Ishikawa (cell line): ENCODE measurements around the gene ZNF609.

Experiments
- CEBPB ChIP-seq: IDR thresholded peaks from 2 replicates; pipeline ENCODE4 v1.6.1; 2012
- CREB1 ChIP-seq: IDR thresholded peaks from 2 replicates; pipeline ENCODE4 v1.6.1; 2012; ENCODE audit warnings: low read depth
- EGR1 ChIP-seq: IDR thresholded peaks from 2 replicates; pipeline ENCODE4 v1.6.1; 2012
- EP300 ChIP-seq: IDR thresholded peaks from 2 replicates; pipeline ENCODE4 v1.6.1; 2012; ENCODE audit warnings: borderline replicate concordance
- FOXM1 ChIP-seq: IDR thresholded peaks from 2 replicates; pipeline ENCODE4 v1.6.1; 2012; ENCODE audit warnings: low read depth, borderline replicate concordance
- MAX ChIP-seq: IDR thresholded peaks from 2 replicates; pipeline ENCODE4 v1.6.1; 2012
- NFIC ChIP-seq: IDR thresholded peaks from 2 replicates; pipeline ENCODE4 v1.6.1; 2012
- RAD21 ChIP-seq: IDR thresholded peaks from 2 replicates; pipeline ENCODE4 v1.6.1; 2012; ENCODE audit warnings: low read depth
- TAF1 ChIP-seq: IDR thresholded peaks from 2 replicates; pipeline ENCODE4 v1.6.1; 2012; ENCODE audit warnings: low read depth, mild to moderate bottlenecking
- TCF12 ChIP-seq: IDR thresholded peaks from 2 replicates; pipeline ENCODE4 v1.6.1; 2012; ENCODE audit warnings: low read depth
- TEAD4 ChIP-seq: IDR thresholded peaks from 2 replicates; pipeline ENCODE4 v1.6.1; 2012
- YY1 ChIP-seq: IDR thresholded peaks from 2 replicates; pipeline ENCODE4 v1.6.1; 2012; ENCODE audit warnings: low read depth
- ZBTB7A ChIP-seq: IDR thresholded peaks from 2 replicates; pipeline ENCODE4 v1.6.1; 2012; ENCODE audit warnings: low read depth
- TF ChIP-seq, protein P1 (sequence below): IDR thresholded peaks from 2 replicates; pipeline ENCODE4 v1.6.1; 2012; ENCODE audit warnings: low read depth, mild to moderate bottlenecking
- TF ChIP-seq, protein P2 (sequence below): IDR thresholded peaks from 2 replicates; pipeline ENCODE4 v1.6.1; 2012

The ZNF609 gene

DNA sequence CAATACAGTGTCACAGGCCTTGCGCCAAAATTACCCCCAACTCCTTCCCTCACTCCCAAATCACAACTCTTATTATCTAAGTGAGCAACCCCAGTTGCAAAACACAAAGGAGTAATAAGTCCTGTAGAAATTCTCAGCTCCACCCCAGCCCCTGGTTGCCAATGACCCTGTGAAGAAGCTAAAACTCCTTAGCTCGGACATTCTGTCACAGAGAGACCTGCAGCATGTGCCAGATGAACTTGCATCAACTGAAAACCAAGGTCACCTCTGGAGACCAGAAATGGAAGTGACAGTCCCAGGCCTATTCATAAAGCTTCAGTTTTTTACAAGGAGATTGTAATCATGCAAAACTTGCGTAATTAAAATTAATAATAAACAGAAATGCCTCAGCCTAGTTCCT, 259.8 kb downstream of the ZNF609 start:
- TF ChIP-seq TEAD4 (no peak), RAD21 (no peak), CEBPB (no peak), TCF12 (no peak), NFIC (no peak), CREB1 (no peak), FOXM1 (no peak), YY1 (no peak), EP300 (no peak), EGR1 (no peak), MAX (no peak), TAF1 (no peak)
- TF ChIP-seq, protein P1, sequence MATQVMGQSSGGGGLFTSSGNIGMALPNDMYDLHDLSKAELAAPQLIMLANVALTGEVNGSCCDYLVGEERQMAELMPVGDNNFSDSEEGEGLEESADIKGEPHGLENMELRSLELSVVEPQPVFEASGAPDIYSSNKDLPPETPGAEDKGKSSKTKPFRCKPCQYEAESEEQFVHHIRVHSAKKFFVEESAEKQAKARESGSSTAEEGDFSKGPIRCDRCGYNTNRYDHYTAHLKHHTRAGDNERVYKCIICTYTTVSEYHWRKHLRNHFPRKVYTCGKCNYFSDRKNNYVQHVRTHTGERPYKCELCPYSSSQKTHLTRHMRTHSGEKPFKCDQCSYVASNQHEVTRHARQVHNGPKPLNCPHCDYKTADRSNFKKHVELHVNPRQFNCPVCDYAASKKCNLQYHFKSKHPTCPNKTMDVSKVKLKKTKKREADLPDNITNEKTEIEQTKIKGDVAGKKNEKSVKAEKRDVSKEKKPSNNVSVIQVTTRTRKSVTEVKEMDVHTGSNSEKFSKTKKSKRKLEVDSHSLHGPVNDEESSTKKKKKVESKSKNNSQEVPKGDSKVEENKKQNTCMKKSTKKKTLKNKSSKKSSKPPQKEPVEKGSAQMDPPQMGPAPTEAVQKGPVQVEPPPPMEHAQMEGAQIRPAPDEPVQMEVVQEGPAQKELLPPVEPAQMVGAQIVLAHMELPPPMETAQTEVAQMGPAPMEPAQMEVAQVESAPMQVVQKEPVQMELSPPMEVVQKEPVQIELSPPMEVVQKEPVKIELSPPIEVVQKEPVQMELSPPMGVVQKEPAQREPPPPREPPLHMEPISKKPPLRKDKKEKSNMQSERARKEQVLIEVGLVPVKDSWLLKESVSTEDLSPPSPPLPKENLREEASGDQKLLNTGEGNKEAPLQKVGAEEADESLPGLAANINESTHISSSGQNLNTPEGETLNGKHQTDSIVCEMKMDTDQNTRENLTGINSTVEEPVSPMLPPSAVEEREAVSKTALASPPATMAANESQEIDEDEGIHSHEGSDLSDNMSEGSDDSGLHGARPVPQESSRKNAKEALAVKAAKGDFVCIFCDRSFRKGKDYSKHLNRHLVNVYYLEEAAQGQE, result no peak
- TF ChIP-seq, protein P2, sequence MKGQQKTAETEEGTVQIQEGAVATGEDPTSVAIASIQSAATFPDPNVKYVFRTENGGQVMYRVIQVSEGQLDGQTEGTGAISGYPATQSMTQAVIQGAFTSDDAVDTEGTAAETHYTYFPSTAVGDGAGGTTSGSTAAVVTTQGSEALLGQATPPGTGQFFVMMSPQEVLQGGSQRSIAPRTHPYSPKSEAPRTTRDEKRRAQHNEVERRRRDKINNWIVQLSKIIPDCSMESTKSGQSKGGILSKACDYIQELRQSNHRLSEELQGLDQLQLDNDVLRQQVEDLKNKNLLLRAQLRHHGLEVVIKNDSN, result no peak

GRCh38 chr15:64730151-64730550, 269.8 kb downstream of the ZNF609 start:
- no peak for TF ChIP-seq EP300
- no peak for TF ChIP-seq TEAD4
- no peak for TF ChIP-seq YY1
- TF ChIP-seq, protein P2, result no peak
- TF ChIP-seq MAX, result no peak
- no peak for TF ChIP-seq NFIC
- TF ChIP-seq TCF12, result no peak
- TF ChIP-seq EGR1, result no peak
- TF ChIP-seq, protein P1, result no peak
- no peak for TF ChIP-seq TAF1
- TF ChIP-seq ZBTB7A, result no peak
- no peak for TF ChIP-seq FOXM1
- TF ChIP-seq CREB1, result no peak
- TF ChIP-seq RAD21, result no peak
- TF ChIP-seq CEBPB, result no peak

GRCh38 chr15:64731012-64731804, 270.8 kb downstream of the ZNF609 start:
- TF ChIP-seq MAX (no peak), TEAD4 (no peak), RAD21 (peak; percentile 99), TAF1 (no peak), FOXM1 (no peak), NFIC (peak; percentile 31), EP300 (no peak)
- TF ChIP-seq, protein P2, result no peak

- TF ChIP-seq CEBPB, result no peak
Measured at GRCh38 chr15:64731805-64732151, 271.4 kb downstream of the ZNF609 start.

- no peak for TF ChIP-seq MAX
- TF ChIP-seq TAF1, result no peak
- TF ChIP-seq, protein P1, result no peak
- no peak for TF ChIP-seq ZBTB7A
- no peak for TF ChIP-seq NFIC
- no peak for TF ChIP-seq CEBPB
- no peak for TF ChIP-seq EGR1
- no peak for TF ChIP-seq YY1
- no peak for TF ChIP-seq TCF12
- no peak for TF ChIP-seq TEAD4
- no peak for TF ChIP-seq EP300
- TF ChIP-seq RAD21, result no peak
- no peak for TF ChIP-seq FOXM1
- TF ChIP-seq CREB1, result no peak
- TF ChIP-seq, protein P2, result no peak
Measured at GRCh38 chr15:64732156-64732860, 271.9 kb downstream of the ZNF609 start.
